Measurements from ENCODE around the gene STAT3.
A peak's percentile ranks its signal among the peaks of the same experiment; 100 is the strongest.
"Not testable (repeated sequence)": the region's sequence is repeated elsewhere in the genome, so short reads cannot be mapped to it uniquely, and the experiment has no call there.

STAT3 gene

DNA sequence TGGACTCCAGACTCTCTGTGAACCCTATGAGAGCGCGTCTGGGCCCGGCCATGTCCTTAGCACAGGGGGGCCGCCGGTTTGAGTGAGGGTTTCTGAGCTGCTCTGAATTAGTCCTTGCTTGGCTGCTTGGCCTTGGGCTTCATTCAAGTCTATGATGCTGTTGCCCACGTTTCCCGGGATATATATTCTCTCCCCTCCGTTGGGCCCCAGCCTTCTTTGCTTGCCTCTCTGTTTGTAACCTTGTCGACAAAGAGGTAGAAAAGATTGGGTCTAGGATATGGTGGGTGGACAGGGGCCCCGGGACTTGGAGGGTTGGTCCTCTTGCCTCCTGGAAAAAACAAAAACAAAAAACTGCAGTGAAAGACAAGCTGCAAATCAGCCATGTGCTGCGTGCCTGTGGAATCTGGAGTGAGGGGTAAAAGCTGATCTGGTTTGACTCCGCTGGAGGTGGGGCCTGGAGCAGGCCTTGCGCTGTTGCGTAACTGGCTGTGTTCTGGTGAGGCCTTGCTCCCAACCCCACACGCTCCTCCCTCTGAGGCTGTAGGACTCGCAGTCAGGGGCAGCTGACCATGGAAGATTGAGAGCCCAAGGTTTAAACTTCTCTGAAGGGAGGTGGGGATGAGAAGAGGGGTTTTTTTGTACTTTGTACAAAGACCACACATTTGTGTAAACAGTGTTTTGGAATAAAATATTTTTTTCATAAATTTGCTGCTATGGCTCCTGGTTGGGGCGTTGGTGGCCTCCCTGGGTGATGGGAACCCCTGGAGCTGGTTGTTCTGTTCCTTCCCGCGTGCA, 76.8 kb downstream of the STAT3 start:
- Histone ChIP-seq H3K9me3 (ENCODE audit: control insufficient read depth, low read length) (no peaks in the 10 kb centered on the region), H3K27me3 (replicated peaks; ENCODE audit: control insufficient read depth, insufficient read depth, low read length, poor library complexity, severe bottlenecking) (no peaks in the 10 kb centered on the region), H3K4me1 (ENCODE audit: control insufficient read depth, insufficient read depth, low read length, poor library complexity, severe bottlenecking) (peaks cover 44% of the 10 kb centered on the region), H3K27ac (ENCODE audit: insufficient read depth, low read length, poor library complexity, severe bottlenecking) (peak overlapping the region; percentile 58), H3K4me3 (ENCODE audit: insufficient read depth, low read depth, low read length, poor library complexity, severe bottlenecking) (no peak overlapping the region), H3K36me3 (ENCODE audit: control insufficient read depth, insufficient read depth, low read length) (peaks cover 45% of the 10 kb centered on the region)
- no peak for DNase-seq

DNA sequence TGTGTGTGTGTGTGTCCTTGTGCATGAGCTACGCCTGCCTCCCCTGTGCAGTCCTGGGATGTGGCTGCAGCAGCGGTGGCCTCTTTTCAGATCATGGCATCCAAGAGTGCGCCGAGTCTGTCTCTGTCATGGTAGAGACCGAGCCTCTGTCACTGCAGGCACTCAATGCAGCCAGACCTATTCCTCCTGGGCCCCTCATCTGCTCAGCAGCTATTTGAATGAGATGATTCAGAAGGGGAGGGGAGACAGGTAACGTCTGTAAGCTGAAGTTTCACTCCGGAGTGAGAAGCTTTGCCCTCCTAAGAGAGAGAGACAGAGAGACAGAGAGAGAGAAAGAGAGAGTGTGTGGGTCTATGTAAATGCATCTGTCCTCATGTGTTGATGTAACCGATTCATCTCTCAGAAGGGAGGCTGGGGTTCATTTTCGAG, 77.4 kb downstream of the STAT3 start:
- Histone ChIP-seq H3K27me3 (replicated peaks; ENCODE audit: control insufficient read depth, insufficient read depth, low read length, poor library complexity, severe bottlenecking) (no peaks in the 10 kb centered on the region), H3K27ac (ENCODE audit: insufficient read depth, low read length, poor library complexity, severe bottlenecking) (no peak overlapping the region), H3K36me3 (ENCODE audit: control insufficient read depth, insufficient read depth, low read length) (peaks cover 47% of the 10 kb centered on the region), H3K9me3 (ENCODE audit: control insufficient read depth, low read length) (no peaks in the 10 kb centered on the region), H3K4me3 (ENCODE audit: insufficient read depth, low read depth, low read length, poor library complexity, severe bottlenecking) (no peak overlapping the region), H3K4me1 (ENCODE audit: control insufficient read depth, insufficient read depth, low read length, poor library complexity, severe bottlenecking) (peaks cover 39% of the 10 kb centered on the region)
- DNase-seq: no peak

DNA sequence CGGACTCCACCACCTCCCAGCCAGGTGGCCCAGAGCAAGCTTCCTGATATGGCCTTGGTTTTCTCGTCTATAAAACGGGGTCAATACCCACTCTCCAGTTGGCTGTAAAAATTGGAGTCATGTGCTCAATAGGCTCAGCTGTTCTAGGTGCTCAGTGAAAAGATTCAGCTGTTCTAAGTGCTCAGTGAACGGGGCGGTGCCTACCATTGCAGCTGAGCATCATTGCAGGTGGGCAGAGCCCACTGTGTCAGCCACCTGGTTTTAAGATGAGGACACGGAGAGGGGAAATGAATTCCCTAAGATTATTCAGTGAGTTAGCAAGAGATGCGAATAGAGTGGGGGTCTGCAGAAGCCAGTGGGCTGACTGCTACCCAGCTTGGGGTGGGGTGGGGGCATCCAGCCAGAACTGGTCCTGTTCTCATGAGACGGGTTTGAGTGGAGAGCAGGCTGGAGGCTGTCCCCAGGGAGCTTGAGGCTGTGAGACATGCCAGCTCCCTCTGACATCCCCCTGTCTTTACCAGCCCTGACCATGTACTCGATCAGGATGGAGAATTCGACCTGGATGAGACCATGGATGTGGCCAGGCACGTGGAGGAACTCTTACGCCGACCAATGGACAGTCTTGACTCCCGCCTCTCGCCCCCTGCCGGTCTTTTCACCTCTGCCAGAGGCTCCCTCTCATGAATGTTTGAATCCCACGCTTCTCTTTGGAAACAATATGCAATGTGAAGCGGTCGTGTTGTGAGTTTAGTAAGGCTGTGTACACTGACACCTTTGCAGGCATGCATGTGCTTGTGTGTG, 78.1 kb downstream of the STAT3 start:
- Histone ChIP-seq H3K27me3 (replicated peaks; ENCODE audit: control insufficient read depth, insufficient read depth, low read length, poor library complexity, severe bottlenecking) (no peaks in the 10 kb centered on the region), H3K27ac (ENCODE audit: insufficient read depth, low read length, poor library complexity, severe bottlenecking) (no peak overlapping the region), H3K36me3 (ENCODE audit: control insufficient read depth, insufficient read depth, low read length) (peaks cover 47% of the 10 kb centered on the region), H3K9me3 (ENCODE audit: control insufficient read depth, low read length) (no peaks in the 10 kb centered on the region), H3K4me1 (ENCODE audit: control insufficient read depth, insufficient read depth, low read length, poor library complexity, severe bottlenecking) (peaks cover 32% of the 10 kb centered on the region), H3K4me3 (ENCODE audit: insufficient read depth, low read depth, low read length, poor library complexity, severe bottlenecking) (no peak overlapping the region)
- DNase-seq: no peak

DNA sequence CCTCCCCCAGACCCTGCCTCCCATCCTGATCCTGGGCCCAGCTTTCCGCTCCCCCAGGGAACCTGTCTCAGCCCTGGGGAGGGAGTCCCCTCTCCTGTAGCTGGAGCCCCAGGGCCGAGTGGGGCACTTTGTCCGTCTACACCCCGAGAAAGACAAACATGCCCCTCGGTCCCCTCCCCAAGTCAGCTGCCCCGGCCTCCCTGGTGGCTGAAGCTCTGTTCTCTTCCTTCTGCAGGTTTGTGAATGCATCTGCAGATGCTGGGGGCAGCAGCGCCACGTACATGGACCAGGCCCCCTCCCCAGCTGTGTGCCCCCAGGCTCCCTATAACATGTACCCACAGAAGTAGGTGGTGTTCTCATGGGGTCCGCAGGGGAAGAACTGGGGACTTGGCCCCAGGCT, 79.1 kb downstream of the STAT3 start:
- Histone ChIP-seq H3K9me3 (ENCODE audit: control insufficient read depth, low read length) (no peaks in the 10 kb centered on the region), H3K36me3 (ENCODE audit: control insufficient read depth, insufficient read depth, low read length) (peaks cover 53% of the 10 kb centered on the region), H3K4me1 (ENCODE audit: control insufficient read depth, insufficient read depth, low read length, poor library complexity, severe bottlenecking) (peaks cover 25% of the 10 kb centered on the region), H3K27ac (ENCODE audit: insufficient read depth, low read length, poor library complexity, severe bottlenecking) (peak overlapping the region; percentile 22), H3K4me3 (ENCODE audit: insufficient read depth, low read depth, low read length, poor library complexity, severe bottlenecking) (no peak overlapping the region), H3K27me3 (replicated peaks; ENCODE audit: control insufficient read depth, insufficient read depth, low read length, poor library complexity, severe bottlenecking) (no peaks in the 10 kb centered on the region)
- no peak for DNase-seq

DNA sequence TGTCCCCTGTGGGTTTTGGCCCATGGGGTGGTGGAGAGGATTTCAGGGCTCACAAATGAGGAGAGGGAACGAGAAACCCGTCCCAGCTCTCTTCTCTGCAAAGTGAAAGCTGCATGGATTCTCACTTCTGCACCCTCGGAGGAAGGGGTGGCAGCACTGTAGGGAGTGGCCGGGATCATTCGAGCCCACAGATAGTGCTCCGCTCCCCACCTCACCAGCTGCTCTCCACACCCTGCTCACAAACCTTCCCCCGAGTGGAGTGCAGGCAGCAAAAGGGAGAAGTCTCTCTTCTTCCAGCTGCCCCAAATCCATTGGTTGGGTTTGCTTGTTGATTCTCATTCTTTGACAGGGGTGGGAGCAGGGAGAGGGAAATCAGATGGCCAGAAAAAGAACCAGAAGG, 79.8 kb downstream of the STAT3 start:
- H3K27me3 ChIP-seq (replicated peaks; ENCODE audit: control insufficient read depth, insufficient read depth, low read length, poor library complexity, severe bottlenecking): no peaks in the 10 kb centered on the region
- H3K36me3 ChIP-seq (ENCODE audit: control insufficient read depth, insufficient read depth, low read length): peaks cover 60% of the 10 kb centered on the region
- peaks cover 18% of the 10 kb centered on the region for H3K4me1 ChIP-seq (ENCODE audit: control insufficient read depth, insufficient read depth, low read length, poor library complexity, severe bottlenecking)
- no peak for DNase-seq
- no peak overlapping the region for H3K4me3 ChIP-seq (ENCODE audit: insufficient read depth, low read depth, low read length, poor library complexity, severe bottlenecking)
- H3K9me3 ChIP-seq (ENCODE audit: control insufficient read depth, low read length): no peaks in the 10 kb centered on the region
- H3K27ac ChIP-seq (ENCODE audit: insufficient read depth, low read length, poor library complexity, severe bottlenecking): no peak overlapping the region

DNA sequence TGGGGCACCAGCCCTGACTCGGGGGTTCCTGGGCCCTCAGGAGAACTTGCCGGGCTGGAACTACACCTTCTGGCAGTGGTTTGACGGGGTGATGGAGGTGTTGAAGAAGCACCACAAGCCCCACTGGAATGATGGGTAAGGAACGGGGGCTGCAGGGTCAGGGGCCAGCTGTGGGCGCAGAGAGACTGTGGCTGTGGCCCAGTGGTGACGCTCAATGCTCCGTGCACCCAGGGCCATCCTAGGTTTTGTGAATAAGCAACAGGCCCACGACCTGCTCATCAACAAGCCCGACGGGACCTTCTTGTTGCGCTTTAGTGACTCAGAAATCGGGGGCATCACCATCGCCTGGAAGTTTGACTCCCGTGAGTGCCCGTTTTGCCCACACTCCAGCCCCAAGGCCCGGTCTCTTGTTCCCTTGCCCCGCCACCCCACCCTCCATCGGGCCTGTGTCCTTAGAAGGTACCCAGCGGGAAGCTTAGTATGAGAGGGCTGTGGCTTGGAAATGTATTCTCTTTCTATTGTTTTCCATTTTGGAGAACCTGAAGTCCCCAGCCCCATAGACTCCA, 80.8 kb downstream of the STAT3 start:
- no peaks in the 10 kb centered on the region for H3K9me3 ChIP-seq (ENCODE audit: control insufficient read depth, low read length)
- H3K4me3 ChIP-seq (ENCODE audit: insufficient read depth, low read depth, low read length, poor library complexity, severe bottlenecking): no peak overlapping the region
- H3K27me3 ChIP-seq (replicated peaks; ENCODE audit: control insufficient read depth, insufficient read depth, low read length, poor library complexity, severe bottlenecking): no peaks in the 10 kb centered on the region
- H3K27ac ChIP-seq (ENCODE audit: insufficient read depth, low read length, poor library complexity, severe bottlenecking): no peak overlapping the region
- DNase-seq: no peak
- H3K4me1 ChIP-seq (ENCODE audit: control insufficient read depth, insufficient read depth, low read length, poor library complexity, severe bottlenecking): peaks cover 8% of the 10 kb centered on the region
- H3K36me3 ChIP-seq (ENCODE audit: control insufficient read depth, insufficient read depth, low read length): peaks cover 68% of the 10 kb centered on the region

DNA sequence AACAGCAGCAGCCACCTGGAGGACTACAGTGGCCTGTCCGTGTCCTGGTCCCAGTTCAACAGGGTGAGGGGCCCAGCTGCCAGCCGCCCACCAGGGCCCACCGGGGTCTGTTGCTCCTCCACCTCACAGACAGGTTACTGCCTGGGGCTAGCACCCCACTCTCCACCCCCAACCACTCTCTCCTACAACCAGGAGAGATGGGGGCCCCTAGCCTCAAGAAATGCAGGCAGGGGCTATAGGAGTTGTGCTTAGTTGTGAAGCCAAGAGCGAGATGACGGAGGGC, 81.9 kb downstream of the STAT3 start:
- Histone ChIP-seq H3K27me3 (replicated peaks; ENCODE audit: control insufficient read depth, insufficient read depth, low read length, poor library complexity, severe bottlenecking) (no peaks in the 10 kb centered on the region), H3K4me3 (ENCODE audit: insufficient read depth, low read depth, low read length, poor library complexity, severe bottlenecking) (no peak overlapping the region), H3K36me3 (ENCODE audit: control insufficient read depth, insufficient read depth, low read length) (peaks cover 78% of the 10 kb centered on the region), H3K9me3 (ENCODE audit: control insufficient read depth, low read length) (no peaks in the 10 kb centered on the region), H3K4me1 (ENCODE audit: control insufficient read depth, insufficient read depth, low read length, poor library complexity, severe bottlenecking) (no peaks in the 10 kb centered on the region), H3K27ac (ENCODE audit: insufficient read depth, low read length, poor library complexity, severe bottlenecking) (no peak overlapping the region)
- no peak for DNase-seq

DNA sequence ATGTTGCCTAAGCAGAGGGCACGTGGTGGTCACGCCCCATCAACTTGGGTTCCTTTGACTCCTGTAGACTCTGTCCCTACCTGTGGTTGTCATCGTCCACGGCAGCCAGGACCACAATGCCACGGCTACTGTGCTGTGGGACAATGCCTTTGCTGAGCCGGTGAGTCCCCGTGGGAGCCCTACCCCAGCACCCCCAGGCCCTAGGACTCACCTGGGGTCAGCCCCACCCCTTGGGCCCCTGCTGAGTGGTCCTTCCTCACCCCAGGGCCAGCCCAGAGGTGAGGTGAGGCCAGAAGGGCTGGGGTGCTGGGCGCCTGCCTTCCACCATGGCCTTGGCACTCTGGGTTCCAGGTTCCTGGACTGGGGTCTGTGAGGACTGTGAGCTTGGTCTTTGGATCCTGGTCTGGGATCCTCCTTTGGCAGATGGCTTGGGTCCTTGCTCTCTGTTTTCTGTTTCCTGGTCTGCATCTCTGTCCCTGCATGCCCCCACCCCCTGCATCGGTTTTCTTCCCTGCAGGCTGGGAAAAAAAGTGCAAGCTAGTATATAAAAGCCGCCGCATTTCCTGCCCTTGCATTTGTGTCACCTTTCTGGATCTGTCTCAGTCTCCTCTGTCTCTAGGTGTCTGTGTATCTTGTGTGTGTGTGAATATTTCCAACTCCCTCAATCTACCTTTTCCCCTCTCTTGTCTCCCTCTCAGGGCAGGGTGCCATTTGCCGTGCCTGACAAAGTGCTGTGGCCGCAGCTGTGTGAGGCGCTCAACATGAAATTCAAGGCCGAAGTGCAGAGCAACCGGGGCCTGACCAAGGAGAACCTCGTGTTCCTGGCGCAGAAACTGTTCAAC, 82.5 kb downstream of the STAT3 start:
- Histone ChIP-seq H3K27ac (ENCODE audit: insufficient read depth, low read length, poor library complexity, severe bottlenecking) (no peak overlapping the region), H3K27me3 (replicated peaks; ENCODE audit: control insufficient read depth, insufficient read depth, low read length, poor library complexity, severe bottlenecking) (no peaks in the 10 kb centered on the region), H3K4me1 (ENCODE audit: control insufficient read depth, insufficient read depth, low read length, poor library complexity, severe bottlenecking) (no peaks in the 10 kb centered on the region), H3K36me3 (ENCODE audit: control insufficient read depth, insufficient read depth, low read length) (peaks cover 78% of the 10 kb centered on the region), H3K9me3 (ENCODE audit: control insufficient read depth, low read length) (no peaks in the 10 kb centered on the region), H3K4me3 (ENCODE audit: insufficient read depth, low read depth, low read length, poor library complexity, severe bottlenecking) (no peak overlapping the region)
- DNase-seq: no peak

DNA sequence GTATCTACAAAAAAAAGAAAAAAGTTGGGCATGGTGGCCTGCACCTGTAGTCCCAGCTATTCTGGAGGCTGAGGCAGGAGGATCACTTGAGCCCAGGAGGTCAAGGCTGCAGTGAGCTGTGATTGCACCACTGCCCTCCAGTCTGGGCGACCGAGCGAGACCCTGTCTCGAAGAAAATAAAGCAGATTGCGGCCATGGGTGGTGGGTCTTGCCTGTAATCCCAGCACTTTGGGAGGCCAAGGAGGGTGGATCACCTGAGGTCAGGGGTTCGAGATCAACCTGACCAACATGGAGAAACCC, 83.3 kb downstream of the STAT3 start:
- H3K27ac ChIP-seq (ENCODE audit: insufficient read depth, low read length, poor library complexity, severe bottlenecking); H3K9me3 ChIP-seq (ENCODE audit: control insufficient read depth, low read length); DNase-seq; H3K4me3 ChIP-seq (ENCODE audit: insufficient read depth, low read depth, low read length, poor library complexity, severe bottlenecking); H3K4me1 ChIP-seq (ENCODE audit: control insufficient read depth, insufficient read depth, low read length, poor library complexity, severe bottlenecking); H3K27me3 ChIP-seq (replicated peaks; ENCODE audit: control insufficient read depth, insufficient read depth, low read length, poor library complexity, severe bottlenecking): not testable (repeated sequence)
- peaks cover 76% of the 10 kb centered on the region for H3K36me3 ChIP-seq (ENCODE audit: control insufficient read depth, insufficient read depth, low read length)

Data from effector memory CD4-positive, alpha-beta T cell (primary cell).